Effector memory CD4-positive, alpha-beta T cell (primary cell): ENCODE data around the gene MLLT6.
A peak's percentile ranks its signal among the peaks of the same experiment; 100 is the strongest.

Experiments used
- DNase-seq, 3 donors: peaks; one replicate each; pipeline ENCODE4 v3.0.0-alpha.2; 2020
- H3K27ac ChIP-seq: 2 replicates; pipeline ENCODE4 v1.7.0; 2013; ENCODE audit warnings: mild to moderate bottlenecking, low read length, moderate library complexity; ENCODE audit not compliant: insufficient read depth, poor library complexity, severe bottlenecking
- H3K27me3 ChIP-seq: replicated peaks from 2 replicates; pipeline ENCODE4 v1.7.0; 2013; ENCODE audit warnings: mild to moderate bottlenecking, low read length; ENCODE audit not compliant: insufficient read depth, control insufficient read depth, poor library complexity, severe bottlenecking
- H3K36me3 ChIP-seq: 2 replicates; pipeline ENCODE4 v1.7.0; 2013; ENCODE audit warnings: mild to moderate bottlenecking, low read length, moderate library complexity; ENCODE audit not compliant: control insufficient read depth, insufficient read depth
- H3K4me1 ChIP-seq: 2 replicates; pipeline ENCODE4 v1.7.0; 2013; ENCODE audit warnings: low read length, mild to moderate bottlenecking; ENCODE audit not compliant: control insufficient read depth, insufficient read depth, poor library complexity, severe bottlenecking
- H3K4me3 ChIP-seq: 2 replicates; pipeline ENCODE4 v1.7.0; 2013; ENCODE audit warnings: low read length, low read depth, mild to moderate bottlenecking; ENCODE audit not compliant: insufficient read depth, poor library complexity, severe bottlenecking
- H3K9me3 ChIP-seq: 2 replicates; pipeline ENCODE4 v1.7.0; 2013; ENCODE audit warnings: mild to moderate bottlenecking, low read length, moderate library complexity; ENCODE audit not compliant: control insufficient read depth

MLLT6 gene

DNA sequence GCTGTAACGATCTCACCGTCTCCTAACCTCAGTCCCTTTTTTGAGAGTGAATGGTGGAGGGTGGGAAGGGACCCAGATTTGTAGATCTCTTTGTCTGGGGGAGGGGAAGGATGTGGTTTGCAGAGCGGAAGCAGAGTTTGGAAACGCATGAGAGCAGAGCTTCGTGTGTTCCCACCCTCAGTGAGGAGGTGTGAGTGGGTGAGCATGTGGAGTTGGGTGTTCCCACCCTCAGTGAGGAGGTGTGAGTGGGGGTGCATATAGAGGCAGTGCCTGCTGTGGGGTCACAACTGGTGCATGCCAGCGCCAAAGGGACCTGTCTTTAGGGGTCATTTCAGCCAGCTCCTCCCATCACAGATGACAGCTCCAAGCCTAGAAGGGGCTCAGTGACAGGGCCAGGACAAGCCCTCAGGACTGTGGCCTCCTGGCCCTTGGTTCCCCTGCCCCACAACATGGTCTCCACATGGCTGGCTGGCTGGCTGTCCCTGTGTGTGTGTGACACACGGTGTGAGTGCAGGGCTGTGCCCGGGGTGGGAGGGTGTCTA, 23.3 kb downstream of the MLLT6 start:
- Histone ChIP-seq H3K4me3 (peak overlapping the region; percentile 27), H3K9me3 (no peaks in the 10 kb centered on the region), H3K27ac (peak overlapping the region; percentile 64), H3K4me1 (peaks cover 58% of the 10 kb centered on the region), H3K36me3 (peaks cover 15% of the 10 kb centered on the region), H3K27me3 (no peaks in the 10 kb centered on the region)
- peak; percentile 60 to 68 (median 64) for DNase-seq

DNA sequence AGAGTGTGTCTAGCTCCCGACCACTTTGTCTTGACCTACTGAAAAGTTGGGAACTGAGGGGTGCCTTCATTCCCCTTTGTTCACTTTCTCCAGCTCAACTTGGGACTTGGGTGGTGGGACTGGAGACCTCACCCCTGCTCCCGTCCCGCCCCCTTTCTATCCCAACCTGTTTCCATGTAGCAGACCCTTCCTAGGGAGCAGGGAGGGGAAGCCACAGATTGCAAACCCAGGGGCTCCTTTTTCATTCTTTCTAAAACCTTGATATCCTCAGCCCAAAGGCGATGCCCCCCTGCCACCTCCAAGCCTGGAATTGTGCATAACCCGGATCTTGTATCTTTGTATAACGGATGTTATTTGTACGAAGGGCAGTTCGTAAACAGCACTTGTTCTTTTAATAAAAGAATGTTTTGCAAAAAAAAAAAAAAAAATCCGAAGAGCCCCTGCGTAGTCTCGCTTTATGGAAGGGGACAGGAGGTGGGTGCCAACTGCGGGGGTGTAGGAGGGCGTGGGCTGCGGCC, 24.4 kb downstream of the MLLT6 start:
- Histone ChIP-seq H3K36me3 (peaks cover 10% of the 10 kb centered on the region), H3K27me3 (no peaks in the 10 kb centered on the region), H3K4me3 (peak overlapping the region; percentile 60), H3K9me3 (no peaks in the 10 kb centered on the region), H3K4me1 (peaks cover 57% of the 10 kb centered on the region), H3K27ac (peak overlapping the region; percentile 64)
- DNase-seq: no peak

DNA sequence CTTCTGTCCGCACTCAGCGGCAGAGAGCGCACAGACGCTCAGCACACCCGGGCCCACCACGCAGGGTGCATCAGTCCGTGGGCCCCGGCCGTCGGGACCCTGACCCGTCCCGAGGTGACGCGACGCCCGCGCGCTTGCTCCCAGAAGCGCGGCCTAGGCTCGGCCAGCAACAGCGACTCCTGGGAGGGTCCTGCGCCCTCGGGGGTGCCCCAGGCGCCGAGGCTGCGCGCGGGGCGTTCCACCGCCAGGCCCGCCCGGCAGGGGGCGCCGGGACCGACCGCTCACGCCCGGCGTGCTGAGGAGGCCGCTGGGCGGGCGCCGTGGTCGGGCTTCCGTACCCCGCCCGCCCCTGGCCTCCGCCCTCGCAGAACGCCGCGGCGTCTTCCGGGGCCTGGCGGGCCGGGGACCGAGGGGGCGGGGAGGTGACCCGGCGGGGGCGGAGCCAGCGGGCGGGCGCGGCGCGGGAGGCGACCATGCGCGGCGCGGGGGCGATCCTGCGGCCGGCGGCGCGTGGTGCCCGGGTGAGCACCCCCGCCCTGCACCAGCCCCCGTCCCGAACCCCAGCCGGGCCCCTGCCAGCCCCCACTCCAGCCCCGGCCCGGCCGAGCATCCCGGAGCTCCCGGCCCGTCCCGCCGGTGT, 24.9 kb downstream of the MLLT6 start, which contains the start of gene CISD3:
Gene CISD3, plus strand, starts transcription at position 456 of the 640 bp plus-strand sequence. Its CDS starts 18 bp downstream, at position 474.
- Histone ChIP-seq H3K9me3 (no peaks in the 10 kb centered on the region), H3K4me1 (peaks cover 52% of the 10 kb centered on the region), H3K27me3 (no peaks in the 10 kb centered on the region), H3K36me3 (peaks cover 5% of the 10 kb centered on the region), H3K27ac (peak within 1 kb of the TSS; percentile 67), H3K4me3 (peak within 1 kb of the TSS; percentile 60)
- peak; percentile 73 to 80 (median 80) for DNase-seq

DNA sequence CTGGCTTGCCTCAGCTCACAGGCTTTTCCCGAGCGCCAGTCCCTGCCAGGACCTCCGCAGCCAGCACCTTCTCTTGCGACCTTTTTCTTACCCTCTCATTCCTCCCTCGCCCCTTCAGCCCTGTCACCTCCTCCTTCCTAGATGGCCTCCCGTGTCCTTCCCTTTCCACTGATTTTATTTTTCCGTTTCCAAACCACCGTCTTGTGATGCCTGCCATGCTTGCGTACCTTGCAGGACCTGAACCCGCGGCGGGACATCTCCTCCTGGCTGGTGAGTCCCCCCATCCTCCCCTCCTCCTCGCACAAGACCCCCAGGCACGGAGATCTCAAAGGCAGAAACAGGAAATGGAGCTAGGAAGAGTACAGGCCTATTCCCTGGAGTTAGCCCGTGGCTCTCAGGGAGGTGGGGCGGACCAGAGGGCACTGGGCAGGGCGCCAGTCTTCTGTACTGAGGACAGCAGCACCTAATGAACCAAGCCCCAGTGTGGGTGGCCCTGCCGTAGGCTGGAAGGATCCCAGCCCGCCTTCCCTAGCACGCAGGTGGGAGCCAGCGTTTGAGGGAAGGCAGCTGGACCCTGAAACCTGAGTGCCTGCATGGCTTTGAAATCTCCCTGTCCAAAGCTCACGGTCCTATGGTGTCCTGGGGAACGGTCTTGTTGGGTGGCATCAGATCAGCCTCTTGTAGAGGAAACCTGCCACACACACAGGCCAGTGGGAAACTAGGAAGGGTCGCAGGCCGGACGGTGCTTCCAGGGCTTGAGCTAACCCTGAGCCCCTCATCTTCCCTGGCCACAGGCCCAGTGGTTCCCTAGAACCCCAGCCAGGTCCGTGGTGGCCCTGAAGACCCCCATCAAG, 25.7 kb downstream of the MLLT6 start:
- H3K36me3 ChIP-seq: no peaks in the 10 kb centered on the region
- H3K9me3 ChIP-seq: no peaks in the 10 kb centered on the region
- H3K27ac ChIP-seq: peak overlapping the region; percentile 67
- H3K4me1 ChIP-seq: peaks cover 49% of the 10 kb centered on the region
- peak overlapping the region; percentile 58 for H3K4me3 ChIP-seq
- H3K27me3 ChIP-seq: no peaks in the 10 kb centered on the region
- DNase-seq: no peak

DNA sequence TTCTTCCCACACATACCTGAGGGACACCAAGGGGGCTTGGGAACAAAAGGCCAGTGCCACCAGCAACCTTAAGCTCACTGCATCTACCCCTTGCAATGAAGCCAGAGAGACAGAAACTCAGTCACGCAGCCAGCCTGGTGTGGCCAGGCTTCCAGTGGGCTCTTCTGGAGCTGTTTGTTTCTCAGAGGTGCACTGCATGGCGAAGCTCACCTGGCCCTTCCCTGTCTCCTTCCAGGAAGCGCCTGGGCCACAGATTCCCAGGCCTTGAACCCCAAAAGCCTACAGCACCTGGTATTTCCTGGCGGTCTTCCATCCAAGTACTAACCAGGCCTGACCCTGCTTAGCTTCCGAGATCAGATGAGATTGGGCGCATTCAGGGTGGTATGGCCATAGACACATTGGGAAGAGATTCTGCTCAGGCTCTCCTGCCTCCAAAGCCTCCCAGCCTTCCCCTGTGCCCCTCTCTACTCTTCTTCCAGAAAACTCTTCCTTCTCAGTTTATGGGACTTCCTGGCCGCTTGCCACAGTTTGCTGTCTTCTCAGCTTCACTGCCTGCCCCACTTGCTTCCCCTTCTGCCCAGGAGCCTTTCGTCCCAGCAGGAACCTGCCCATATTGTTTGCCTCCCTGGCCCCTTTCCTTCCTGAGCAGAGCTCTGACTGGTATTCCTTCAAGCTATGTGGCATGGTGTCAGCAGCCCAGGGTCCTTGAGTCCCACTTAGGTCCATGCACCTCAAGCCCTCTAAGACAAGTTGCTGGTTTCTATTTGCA, 26.6 kb downstream of the MLLT6 start:
- Histone ChIP-seq H3K36me3 (no peaks in the 10 kb centered on the region), H3K4me1 (peaks cover 49% of the 10 kb centered on the region), H3K27me3 (no peaks in the 10 kb centered on the region), H3K9me3 (no peaks in the 10 kb centered on the region), H3K27ac (peak overlapping the region; percentile 9), H3K4me3 (no peak overlapping the region)
- DNase-seq: no peak

DNA sequence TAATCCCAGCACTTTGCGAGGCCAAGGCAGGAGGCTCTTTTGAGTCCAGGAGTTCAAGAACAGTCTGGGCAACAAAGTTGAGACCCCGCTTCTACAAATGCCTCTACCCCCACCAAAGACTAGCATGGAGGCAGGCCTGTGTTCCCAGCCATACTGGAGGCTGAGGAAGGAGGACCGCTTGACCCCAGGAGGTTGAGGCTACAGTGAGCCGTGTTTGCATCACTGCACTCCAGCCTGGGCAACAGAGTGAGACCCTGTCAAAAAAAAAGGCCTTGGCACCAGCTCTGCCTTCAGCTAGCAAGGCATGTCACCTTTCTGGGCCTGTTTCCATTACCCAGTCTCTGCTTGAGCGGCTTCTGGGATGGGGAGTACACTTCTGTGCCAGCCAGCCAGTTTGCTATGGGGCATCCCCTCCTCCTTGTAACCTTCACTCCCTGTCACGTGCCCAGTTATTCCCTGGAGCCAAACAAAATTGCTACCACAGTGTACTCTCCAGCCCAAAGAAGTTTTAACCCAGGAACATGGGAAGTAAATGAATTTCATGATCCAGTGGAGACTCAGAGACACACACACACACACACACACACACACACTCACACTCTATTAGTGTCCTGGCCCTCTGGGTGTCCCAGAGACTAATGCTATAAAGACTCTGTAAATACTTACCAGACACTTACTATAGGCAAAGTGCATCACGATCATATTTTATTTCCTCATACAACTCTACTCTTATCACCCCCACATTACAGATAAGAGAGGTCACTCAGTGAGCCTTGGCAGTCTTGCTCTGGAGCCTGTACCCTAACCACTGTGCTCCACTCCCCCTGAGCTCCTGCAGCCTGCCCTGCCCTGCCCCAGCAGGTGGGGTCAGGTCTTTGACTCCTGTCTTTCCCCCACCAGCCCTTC, 27.6 kb downstream of the MLLT6 start:
- H3K9me3 ChIP-seq: no peaks in the 10 kb centered on the region
- peaks cover 42% of the 10 kb centered on the region for H3K4me1 ChIP-seq
- no peak overlapping the region for H3K4me3 ChIP-seq
- no peaks in the 10 kb centered on the region for H3K27me3 ChIP-seq
- no peaks in the 10 kb centered on the region for H3K36me3 ChIP-seq
- no peak for DNase-seq
- no peak overlapping the region for H3K27ac ChIP-seq

DNA sequence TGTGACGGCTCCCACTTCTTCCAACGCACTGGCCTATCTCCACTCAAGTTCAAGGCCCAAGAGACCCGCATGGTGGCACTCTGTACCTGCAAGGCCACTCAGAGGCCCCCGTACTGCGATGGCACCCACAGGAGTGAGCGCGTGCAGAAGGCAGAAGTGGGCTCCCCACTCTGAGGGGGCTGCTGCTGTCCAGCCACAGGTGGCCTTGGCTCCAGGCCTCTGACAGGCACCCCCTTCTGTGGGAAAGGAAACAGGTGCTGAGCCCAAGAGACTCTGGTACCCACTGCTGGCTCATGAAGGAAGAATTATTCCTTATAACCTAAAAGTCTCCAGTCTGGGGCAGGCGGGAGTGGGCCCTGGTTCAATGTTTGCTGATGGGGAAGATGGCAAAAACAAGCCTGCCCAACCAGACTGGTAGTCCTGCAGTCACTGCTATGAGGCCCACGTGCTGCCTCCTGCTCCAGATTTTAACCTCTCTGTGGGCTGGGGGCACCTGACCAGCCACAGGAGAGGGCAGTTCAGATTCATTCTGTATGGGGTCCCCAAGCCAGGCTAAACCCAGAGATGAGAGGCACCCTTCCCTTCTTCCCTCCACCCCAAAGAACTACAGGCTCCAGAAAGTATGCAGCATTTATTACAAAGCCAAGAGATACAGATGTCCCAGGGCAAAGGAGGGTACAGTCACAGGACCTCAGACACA, 28.4 kb downstream of the MLLT6 start:
- Histone ChIP-seq H3K4me1 (peaks cover 34% of the 10 kb centered on the region), H3K9me3 (no peaks in the 10 kb centered on the region), H3K27me3 (no peaks in the 10 kb centered on the region), H3K36me3 (no peaks in the 10 kb centered on the region), H3K27ac (no peak overlapping the region), H3K4me3 (no peak overlapping the region)
- DNase-seq: no peak

DNA sequence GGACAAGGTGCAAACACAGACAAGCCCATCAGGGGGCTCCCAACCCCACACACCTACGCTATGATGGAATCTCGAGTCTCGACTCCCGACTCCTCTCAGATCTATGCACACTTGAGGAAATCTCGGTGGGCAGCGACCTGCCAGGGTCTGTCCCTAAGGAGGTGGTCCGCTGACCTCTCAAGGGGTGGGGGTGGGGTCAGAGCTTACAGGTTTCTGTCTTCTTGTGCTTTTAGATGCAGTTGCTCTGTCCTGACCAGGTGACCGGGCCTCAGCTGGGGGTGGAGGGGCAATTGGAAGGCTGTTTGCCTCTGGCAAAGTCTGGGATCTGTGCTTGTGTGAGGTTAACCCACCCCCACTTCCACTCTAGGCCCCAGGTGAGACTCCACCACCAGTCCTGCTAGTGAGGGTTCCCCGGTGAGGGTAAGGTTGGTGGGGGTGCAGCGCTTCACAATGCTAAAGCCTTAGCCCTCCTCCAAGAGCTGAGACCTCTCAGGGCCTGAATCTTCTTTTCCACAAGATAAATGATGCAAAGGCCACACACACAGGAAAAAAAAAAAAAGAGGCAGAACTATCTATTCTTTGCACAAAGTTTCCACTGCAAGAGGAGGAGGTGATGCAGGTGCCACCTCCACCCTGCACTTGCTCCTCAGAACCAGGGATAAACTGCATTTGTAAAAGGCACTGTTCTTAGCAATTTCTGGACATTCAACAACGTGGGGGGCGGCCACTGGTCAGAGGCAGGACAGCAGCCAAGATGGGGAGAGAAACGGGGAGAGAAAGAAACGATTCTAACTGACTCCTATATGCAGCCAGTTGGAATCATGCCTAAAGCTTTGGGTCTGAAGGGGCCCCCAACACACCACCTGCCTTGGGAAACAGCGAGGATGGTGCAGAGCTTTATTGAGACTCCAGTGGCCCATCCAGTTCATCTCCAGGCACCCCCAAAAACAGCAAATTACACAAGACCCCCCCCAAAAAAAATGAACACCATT, 29.2 kb downstream of the MLLT6 start:
- DNase-seq: no peak
- Histone ChIP-seq H3K9me3 (no peaks in the 10 kb centered on the region), H3K4me1 (peaks cover 26% of the 10 kb centered on the region), H3K27ac (no peak overlapping the region), H3K27me3 (no peaks in the 10 kb centered on the region), H3K36me3 (no peaks in the 10 kb centered on the region), H3K4me3 (no peak overlapping the region)
